GM18498 (cell line): Measurements from ENCODE around the gene VGLL2.

ENCODE experiments used
- ATAC-seq: cut with Tn5 transposase; IDR thresholded peaks from one replicate; pipeline ENCODE4 v1.9.1; 2021; ENCODE audit warnings: mild to moderate bottlenecking, moderate library complexity; ENCODE audit not compliant: unreplicated experiment

The VGLL2 gene

GRCh38 chr6:117311726-117312125 lies 46.4 kb downstream of the VGLL2 start:
- ATAC-seq, result no peak

- ATAC-seq, result no peak
Measured at GRCh38 chr6:117317261-117317660, 51.9 kb downstream of the VGLL2 start.
